Type B pancreatic cell (in vitro differentiated cells): ENCODE data around the gene CWC27. TPM values are rescaled to one million over a fixed set of nuclear protein-coding genes. Genes with fewer than 3 reads are reported as not detected.
A peak's percentile ranks its signal among the peaks of the same experiment; 100 is the strongest.

Experiments
- DNase-seq: peaks from one replicate; pipeline ENCODE4 v3.0.0; 2021; ENCODE audit warnings: mixed read lengths; ENCODE audit not compliant: unreplicated experiment; ENCODE audit errors: extremely low spot score
- H3K27ac Mint-ChIP-seq: 2 replicates; pipeline ENCODE4 v1.8.0; 2021; ENCODE audit warnings: mild to moderate bottlenecking, mixed read lengths
- H3K27me3 Mint-ChIP-seq: 2 replicates; pipeline ENCODE4 v1.8.0; 2021; ENCODE audit warnings: mixed read lengths
- H3K36me3 Mint-ChIP-seq: 2 replicates; pipeline ENCODE4 v1.8.0; 2021; ENCODE audit warnings: mixed read lengths
- H3K4me1 Mint-ChIP-seq: one replicate; pipeline ENCODE4 v1.8.0; 2021; ENCODE audit warnings: mixed read lengths; ENCODE audit not compliant: unreplicated experiment
- H3K4me3 Mint-ChIP-seq: 2 replicates; pipeline ENCODE4 v1.8.0; 2021; ENCODE audit warnings: mild to moderate bottlenecking, mixed read lengths
- H3K9me3 Mint-ChIP-seq: 2 replicates; pipeline ENCODE4 v1.8.0; 2021; ENCODE audit warnings: mixed read lengths
- total RNA-seq: library from RNA; stranded (reverse); gene quantifications from 2 replicates; pipeline ENCODE4 v1.2.1, GENCODE V29; 2021; ENCODE audit warnings: low replicate concordance
- TF ChIP-seq, protein P1 (sequence below): fragments of 200-600 bp; sonication (generic); conservative IDR thresholded peaks from 2 replicates; pipeline ENCODE4 v1.5.0; 2021; ENCODE audit warnings: antibody characterized with exemption, mild to moderate bottlenecking

Gene CWC27
- total RNA-seq, 1 donor from 2014 or later: 32.0 TPM

DNA sequence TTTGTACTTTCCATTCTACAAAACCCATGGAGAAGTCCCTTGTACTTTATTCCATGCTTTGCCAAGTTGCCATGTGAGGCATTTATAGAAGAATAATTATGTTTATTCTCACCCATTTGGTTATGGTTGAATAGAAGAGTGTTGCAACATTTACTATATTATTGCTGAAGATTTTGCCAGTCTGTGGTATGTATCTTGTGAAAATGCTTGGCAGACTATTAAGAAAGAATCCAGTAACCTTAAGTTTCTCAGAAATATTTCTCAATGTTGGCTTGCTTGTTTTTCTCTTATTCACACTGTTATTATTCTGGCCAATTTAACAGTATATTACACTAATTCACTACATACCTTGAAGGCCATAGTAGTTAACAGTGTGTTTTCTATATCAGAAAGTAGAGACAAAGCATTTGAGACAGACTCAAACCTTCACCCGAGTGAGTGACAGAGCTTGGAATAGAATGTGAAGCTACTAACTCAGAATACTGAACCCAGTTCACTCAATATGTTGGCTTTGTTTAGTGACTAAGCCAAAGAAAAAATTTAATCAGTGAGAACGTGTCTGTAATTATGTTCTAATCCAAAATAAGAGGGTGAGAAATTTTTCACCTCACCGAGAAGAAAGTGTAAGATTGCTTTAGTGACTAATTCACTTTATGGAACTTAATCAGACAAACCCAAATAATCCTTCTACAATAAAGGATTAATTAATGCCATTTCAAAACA, 184.4 kb downstream of the CWC27 start:
- no peak overlapping the region for H3K4me3 Mint-ChIP-seq
- H3K27ac Mint-ChIP-seq: no peak overlapping the region
- H3K36me3 Mint-ChIP-seq: peaks cover 3% of the 10 kb centered on the region
- no peaks in the 10 kb centered on the region for H3K9me3 Mint-ChIP-seq
- peaks cover 4% of the 10 kb centered on the region for H3K4me1 Mint-ChIP-seq
- no peaks in the 10 kb centered on the region for H3K27me3 Mint-ChIP-seq
- TF ChIP-seq, protein P1, sequence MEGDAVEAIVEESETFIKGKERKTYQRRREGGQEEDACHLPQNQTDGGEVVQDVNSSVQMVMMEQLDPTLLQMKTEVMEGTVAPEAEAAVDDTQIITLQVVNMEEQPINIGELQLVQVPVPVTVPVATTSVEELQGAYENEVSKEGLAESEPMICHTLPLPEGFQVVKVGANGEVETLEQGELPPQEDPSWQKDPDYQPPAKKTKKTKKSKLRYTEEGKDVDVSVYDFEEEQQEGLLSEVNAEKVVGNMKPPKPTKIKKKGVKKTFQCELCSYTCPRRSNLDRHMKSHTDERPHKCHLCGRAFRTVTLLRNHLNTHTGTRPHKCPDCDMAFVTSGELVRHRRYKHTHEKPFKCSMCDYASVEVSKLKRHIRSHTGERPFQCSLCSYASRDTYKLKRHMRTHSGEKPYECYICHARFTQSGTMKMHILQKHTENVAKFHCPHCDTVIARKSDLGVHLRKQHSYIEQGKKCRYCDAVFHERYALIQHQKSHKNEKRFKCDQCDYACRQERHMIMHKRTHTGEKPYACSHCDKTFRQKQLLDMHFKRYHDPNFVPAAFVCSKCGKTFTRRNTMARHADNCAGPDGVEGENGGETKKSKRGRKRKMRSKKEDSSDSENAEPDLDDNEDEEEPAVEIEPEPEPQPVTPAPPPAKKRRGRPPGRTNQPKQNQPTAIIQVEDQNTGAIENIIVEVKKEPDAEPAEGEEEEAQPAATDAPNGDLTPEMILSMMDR: no peak
- DNase-seq: no peak

DNA sequence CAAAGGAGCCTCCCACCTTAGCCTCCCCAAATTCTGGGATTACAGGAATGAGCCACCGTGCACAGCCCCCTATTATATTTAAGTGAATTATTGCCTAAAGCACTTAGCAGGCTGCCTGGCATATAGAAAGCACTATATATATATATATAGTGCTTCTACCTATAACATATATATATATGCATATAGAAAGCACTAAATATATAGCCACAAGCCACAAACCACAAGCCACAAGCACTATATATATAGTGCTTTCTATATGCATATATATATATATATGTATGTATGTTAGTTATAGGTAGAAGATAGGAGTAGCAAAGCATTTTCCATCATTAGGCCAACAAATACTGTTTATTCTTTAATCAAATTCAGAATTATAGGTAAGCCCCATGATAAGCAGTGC, 185.8 kb downstream of the CWC27 start:
- DNase-seq: no peak
- no peaks in the 10 kb centered on the region for H3K9me3 Mint-ChIP-seq
- H3K27me3 Mint-ChIP-seq: no peaks in the 10 kb centered on the region
- peaks cover 3% of the 10 kb centered on the region for H3K36me3 Mint-ChIP-seq
- peaks cover 4% of the 10 kb centered on the region for H3K4me1 Mint-ChIP-seq
- no peak overlapping the region for H3K4me3 Mint-ChIP-seq
- TF ChIP-seq, protein P1: no peak
- no peak overlapping the region for H3K27ac Mint-ChIP-seq

DNA sequence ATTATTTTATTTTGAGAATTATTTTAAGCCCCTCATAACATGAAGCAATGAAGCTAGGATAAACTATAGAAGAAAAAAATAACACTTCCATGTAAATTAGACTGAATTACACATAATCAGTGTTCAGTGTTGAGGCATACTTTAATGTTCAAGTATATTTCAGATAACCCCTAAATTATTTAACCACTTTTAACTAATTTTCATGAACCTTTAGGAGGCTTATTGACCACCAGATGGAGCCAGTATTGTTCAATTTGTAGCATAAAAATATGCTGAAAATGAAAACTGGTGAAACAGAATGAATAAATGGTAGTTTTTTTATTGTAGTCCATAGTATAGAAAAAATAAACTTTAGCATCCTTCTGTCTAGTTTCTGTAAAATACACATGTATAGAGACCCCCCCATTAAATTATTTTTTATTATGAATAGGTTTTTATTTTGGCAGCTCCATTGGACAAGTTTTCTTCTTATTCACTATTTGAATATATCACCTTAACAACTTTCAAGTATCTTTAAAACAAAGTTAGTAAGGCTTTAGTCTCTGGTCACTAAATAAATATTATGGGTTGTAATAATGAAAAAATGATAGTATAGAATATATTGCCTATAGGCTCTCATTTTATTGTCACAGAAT, 190.1 kb downstream of the CWC27 start:
- H3K27ac Mint-ChIP-seq: no peak overlapping the region
- no peak for DNase-seq

DNA sequence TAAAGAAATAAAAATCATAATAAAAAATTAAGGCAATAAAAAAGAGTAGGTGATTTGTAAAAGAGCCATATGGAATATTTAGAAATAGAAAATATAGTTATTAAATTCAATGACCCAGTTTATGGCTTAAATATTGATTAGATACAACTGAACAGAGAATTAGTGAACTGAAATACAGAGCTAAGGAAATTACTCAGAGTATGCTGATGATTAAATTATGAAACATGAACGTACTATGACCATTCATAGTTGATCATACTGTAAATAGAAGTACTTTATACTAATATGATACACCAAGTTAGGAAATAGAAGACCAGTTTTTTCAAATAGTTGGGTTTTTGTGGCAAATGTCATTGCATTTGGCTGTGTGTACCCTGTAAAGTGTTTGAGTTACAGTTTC, 194.5 kb downstream of the CWC27 start:
- Mint-ChIP-seq H3K27ac (no peak overlapping the region), H3K4me3 (no peak overlapping the region), H3K36me3 (peaks cover 11% of the 10 kb centered on the region), H3K27me3 (no peaks in the 10 kb centered on the region), H3K4me1 (no peaks in the 10 kb centered on the region), H3K9me3 (peaks cover 5% of the 10 kb centered on the region)
- TF ChIP-seq, protein P1: no peak
- no peak for DNase-seq

More for the DNA sequence above, 190.1 kb downstream of the CWC27 start:
- TF ChIP-seq, protein P1: peak; percentile 77
- H3K36me3 Mint-ChIP-seq: peaks cover 11% of the 10 kb centered on the region
- no peak overlapping the region for H3K4me3 Mint-ChIP-seq
- peaks cover 5% of the 10 kb centered on the region for H3K9me3 Mint-ChIP-seq
- no peaks in the 10 kb centered on the region for H3K27me3 Mint-ChIP-seq
- H3K4me1 Mint-ChIP-seq: peaks cover 4% of the 10 kb centered on the region

DNA sequence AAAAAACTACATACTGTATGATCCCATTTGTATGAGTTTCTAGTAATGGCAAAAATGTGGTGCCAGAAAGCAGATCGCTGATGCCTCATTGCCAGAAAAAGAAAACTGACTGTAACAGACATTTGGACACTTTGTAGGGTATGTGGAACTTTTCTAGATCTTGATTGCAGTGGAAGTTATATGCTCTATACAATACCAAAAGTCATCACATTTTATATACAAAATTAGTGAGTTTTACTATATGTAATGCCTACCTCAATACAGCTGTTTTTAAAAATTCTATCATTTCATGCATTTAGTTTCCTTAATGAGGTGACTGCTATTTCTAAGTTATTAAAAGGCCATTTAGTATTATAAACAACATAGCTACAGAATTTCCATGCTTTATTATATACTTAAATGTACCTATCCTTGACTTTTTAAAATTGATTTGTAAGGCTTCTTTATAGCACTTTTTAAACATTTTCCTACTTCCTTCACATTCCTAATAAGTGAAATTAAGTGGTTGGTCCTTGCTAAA, 199.9 kb downstream of the CWC27 start:
- Mint-ChIP-seq H3K27me3 (no peaks in the 10 kb centered on the region), H3K36me3 (peaks cover 17% of the 10 kb centered on the region), H3K4me3 (no peak overlapping the region), H3K27ac (no peak overlapping the region), H3K4me1 (no peaks in the 10 kb centered on the region), H3K9me3 (peaks cover 4% of the 10 kb centered on the region)
- no peak for DNase-seq
- TF ChIP-seq, protein P1: no peak
